GM21528 (cell line): ENCODE results near the gene TDRD1.

ENCODE experiments used
- ATAC-seq: cut with Tn5 transposase; IDR thresholded peaks from one replicate; pipeline ENCODE4 v1.9.1; 2021; ENCODE audit warnings: mild to moderate bottlenecking, moderate library complexity; ENCODE audit not compliant: unreplicated experiment, low FRiP score

Gene TDRD1

DNA sequence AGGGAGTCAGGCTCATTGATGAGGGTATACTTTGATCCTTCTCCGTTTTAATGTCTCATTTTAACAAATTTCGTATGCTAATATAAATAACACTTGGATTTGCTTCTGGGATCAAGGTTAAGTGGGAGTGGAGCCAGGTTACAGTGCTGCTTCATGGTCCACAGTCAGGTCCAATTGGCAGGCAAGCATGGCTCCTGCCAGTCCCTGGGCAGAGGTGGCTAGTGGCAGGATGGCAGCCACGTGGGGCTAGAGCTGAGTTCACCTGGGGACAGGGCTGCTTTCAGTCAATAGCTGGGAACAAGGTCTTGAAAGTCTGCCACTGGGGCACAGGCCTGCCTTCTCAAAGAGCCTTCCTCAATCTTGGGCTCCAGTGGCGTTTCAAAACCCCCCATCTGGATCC is 43.9 kb downstream of the TDRD1 start:
- ATAC-seq = no peak

DNA sequence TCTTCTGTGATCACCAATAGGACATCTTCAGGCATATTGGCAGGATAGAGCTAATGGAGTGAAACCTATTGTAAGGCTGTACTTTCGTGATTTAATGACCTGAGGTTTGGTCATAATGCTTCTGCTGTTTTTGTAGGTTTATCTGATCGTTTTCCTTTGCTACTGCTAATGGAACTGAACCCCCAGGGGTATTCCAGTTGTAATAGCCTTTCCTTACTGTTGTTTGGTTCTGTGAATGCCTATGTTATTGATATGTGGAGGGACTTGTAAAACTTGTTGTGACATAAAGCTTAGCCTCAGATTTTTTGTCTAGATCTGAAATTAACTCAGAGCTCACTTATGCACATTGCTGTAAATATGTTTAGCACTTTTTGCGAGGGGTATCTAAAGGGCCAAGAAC is 49.0 kb downstream of the TDRD1 start:
- ATAC-seq = no peak

DNA sequence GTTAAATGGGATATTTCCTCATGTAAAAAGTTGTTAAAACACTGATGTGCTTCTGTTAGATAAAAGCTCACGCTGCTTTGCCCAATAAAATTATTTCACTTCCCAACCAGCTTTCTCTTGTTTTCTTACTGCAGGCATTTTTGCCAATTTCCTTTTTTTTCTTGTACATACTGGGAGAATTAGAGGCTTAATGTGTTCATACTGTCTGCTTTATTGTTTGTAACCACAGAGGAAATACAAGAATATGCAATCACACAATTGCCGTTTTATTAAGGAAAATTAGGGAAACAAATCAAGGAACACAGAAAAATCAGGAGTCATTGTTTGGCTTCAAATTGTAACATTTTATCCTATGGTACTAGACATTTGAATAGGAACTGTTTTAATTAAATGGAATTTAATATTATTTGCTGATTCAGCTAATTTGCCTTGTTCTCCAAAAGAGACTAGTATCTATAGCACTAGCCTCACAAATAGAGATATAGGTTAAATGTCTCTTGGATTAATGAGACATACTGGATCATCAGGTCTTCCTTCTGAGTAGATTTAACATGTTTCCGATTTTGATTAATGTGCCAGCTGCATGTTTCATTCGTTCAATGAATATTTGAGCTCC is 53.5 kb downstream of the TDRD1 start:
- ATAC-seq = no peak

DNA sequence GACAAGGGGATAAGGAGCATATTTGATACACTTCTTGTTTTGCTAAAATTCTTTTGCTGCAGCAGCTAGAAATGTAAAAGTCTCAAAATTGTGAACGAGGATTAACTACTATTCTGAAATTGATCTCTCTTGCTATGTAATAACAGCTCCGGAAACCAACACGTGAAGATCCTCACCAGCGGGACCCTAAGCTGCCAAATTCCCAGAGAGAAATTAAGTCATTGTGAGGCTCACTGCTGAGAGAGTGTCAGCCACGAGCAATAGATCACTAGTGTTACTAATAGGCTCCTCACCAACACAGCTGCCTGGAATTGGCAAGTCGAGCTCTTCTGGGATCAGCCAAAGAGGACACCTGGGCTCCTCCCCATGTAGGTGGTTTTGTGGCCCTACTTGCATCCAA is 54.3 kb downstream of the TDRD1 start:
- ATAC-seq = no peak

DNA sequence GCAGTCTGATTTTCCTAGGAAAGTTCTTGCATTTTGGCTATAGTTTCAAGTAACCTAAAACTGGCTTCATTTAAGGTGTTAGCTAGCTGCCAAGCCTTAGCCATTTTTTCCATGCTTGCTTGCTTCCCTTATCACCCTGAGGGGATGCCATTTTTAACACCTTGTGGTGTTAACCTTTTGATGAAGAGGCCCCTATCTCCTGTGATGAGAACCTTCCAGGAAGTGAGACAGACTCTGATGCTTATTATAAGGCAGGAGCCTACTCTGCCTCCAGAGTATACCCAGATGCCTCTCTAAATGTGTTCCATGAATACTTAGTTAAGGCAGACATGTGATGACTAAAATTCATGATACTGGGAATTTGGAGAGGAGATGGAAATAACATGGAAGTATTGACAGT is 55.0 kb downstream of the TDRD1 start:
- no peak for ATAC-seq

DNA sequence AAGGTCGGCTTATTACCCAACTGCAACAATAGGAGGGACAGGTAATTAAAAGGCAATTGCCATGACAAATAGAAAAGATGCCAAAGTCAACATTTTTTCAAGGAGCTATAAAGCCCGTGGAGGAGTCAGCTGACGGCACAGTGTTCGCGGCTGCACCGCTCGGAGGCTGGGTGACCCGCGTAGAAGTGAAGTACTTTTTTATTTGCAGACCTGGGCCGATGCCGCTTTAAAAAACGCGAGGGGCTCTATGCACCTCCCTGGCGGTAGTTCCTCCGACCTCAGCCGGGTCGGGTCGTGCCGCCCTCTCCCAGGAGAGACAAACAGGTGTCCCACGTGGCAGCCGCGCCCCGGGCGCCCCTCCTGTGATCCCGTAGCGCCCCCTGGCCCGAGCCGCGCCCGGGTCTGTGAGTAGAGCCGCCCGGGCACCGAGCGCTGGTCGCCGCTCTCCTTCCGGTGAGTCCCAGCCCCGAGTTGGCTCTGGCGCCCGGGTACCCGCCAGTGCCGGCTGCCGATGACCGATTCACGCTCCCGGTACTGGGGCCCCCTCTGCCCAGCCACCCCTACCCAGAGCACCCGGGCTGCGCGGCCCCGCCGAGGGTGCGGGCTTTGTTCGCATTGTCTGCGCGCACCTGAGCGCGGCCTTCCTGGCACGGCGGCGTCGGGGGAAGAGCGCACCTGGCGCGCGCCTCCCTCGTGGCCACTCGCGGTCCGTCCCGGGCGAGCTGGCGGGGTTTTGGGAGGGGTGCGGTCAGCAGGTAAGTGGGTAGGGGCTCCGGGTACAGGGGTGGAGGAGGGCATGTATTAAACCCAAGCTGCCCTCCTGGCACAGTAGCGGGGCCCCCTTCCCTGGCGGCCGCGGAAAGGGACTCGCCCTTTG is 60.2 kb downstream of the TDRD1 start, which contains the start of gene VWA2:
TSS of gene VWA2 (plus strand) at position 138 of the 877 bp plus-strand sequence. CDS start 9,460 bp downstream, outside the sequence.
- ATAC-seq = no peak

DNA sequence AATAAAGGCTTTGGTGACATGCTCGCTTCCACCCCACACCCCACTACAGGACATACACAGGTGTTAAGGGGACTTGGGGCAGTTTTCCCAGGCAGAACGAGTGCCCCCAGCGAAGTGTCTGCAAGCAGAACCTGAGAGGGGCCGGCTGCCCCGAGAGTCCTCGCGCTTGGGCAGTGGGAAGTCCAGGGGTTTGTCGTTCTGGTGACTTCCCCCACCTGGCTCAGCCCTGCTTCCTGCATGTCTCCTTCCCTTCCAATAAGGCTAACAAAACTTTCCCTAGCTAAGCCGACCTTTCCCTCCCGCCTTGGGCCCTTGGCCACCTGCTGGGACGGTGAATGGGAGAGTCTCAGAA is 60.8 kb downstream of the TDRD1 start:
- no peak for ATAC-seq

DNA sequence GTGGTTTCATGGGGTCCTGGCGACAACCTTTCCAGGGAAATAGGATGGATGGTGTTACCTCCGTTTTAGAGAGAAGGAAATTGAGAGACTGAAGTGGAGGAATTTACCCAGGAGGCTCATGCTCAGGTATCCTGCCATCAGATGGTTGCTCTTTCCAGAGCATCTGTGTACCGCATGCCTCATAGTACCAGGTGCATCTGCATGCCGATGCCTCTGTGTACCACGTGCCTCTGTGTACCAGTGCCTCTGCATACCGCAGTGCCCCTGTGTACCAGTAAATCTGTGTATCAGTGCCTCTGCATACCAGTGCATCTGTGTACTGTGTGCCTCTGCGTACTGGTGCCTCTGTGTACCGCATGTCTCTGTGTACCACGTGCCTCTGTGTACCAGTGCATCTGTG is 63.1 kb downstream of the TDRD1 start:
- ATAC-seq = no peak

DNA sequence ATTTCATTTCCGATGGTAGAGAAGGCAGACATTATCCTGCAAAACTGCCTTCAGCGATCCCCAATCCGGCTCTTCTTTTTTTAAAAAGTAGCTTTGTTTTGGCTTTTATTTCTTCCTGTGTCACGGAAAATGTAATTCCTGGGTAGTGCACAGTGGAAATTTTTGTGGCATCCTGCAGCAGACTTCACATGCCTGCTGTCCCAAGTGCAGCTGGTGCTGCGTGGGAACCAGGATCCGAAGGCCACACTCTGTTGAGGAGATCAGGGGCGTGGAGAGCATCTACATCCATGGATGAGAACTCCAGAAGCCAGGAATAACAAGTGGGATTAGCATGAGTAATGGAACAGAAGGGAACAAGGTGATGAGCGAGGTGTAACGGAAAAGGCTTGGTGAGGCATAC is 64.5 kb downstream of the TDRD1 start:
- ATAC-seq = no peak

DNA sequence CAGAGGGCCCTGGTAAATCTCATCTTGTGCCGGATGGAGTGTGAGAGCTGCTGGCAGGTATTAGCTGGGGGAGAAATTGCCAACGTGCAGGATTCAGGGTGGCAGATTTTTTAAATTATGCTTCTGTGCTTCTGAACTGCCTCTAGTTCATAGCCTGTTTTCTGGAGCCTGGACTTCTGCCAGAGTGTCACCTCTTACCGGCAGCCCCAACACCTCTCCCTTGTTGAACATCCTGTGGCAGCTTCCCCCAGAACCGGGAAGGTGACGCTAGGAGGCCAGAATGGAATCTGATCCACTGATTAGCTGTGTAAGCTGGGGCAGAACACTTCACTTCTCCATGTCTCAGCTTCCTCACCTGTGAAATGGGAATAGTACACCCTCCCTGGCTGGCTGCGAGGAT is 65.0 kb downstream of the TDRD1 start:
- ATAC-seq = no peak

DNA sequence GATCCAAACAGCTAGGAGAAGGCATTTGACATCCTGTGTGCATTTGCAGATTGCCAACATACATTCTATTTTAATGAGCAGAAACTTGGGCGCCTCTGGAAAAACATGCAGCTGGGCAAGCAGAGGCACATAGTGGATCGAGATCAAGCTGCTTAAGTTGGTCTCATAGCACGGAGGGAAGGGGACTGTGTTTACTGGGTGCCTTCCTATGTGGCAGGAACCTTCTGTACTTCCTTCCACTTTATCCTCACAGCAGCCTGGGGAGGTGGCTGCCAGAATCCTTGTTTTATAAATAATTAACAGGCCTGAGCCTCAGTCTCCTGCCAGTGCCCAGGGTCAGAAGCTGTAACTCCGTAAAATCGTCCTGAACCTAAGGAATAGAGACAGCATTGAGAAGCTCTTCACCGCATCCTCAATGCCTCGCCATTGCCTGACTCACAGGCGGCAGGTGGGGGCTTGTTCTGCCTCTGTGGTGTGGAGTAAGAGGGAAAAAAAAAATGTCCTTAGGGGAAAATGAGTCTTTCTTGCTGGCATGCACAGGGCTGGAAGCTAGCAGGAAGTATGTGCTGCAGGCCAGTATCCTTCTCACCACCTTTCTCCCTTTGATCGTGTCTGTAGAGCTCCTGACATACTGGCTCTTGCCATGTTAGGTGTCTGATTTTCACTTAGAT is 66.1 kb downstream of the TDRD1 start:
- ATAC-seq = no peak

DNA sequence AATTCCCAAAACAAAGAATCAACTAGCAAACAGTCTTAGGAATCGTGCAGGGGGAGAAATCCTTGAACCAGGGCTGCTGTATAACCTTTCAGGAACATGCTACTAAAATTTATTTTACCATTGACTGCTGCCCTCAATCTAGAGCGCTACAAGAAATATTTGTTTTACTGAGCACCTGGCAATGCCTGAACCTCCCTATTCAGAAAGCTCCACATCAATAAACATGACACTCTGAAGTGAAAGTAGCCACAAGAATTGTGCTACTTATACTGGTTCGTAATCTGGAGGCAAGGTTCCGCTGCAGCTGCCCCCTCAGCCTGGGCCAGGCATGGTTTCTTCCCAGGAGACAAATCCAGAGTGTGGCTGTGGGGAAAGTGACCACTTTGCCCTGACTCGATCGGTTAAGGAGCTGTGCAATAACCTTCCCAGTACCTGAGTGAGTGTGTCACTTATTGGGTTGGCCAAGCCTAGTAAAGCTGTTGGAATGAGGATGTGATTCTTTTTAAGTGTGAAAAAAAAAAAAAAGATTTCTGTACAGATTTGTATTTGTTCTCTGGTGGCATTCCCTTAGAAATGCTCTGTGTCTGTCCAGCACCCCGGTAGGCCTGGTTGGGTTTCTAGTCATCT is 67.6 kb downstream of the TDRD1 start:
- no peak for ATAC-seq

DNA sequence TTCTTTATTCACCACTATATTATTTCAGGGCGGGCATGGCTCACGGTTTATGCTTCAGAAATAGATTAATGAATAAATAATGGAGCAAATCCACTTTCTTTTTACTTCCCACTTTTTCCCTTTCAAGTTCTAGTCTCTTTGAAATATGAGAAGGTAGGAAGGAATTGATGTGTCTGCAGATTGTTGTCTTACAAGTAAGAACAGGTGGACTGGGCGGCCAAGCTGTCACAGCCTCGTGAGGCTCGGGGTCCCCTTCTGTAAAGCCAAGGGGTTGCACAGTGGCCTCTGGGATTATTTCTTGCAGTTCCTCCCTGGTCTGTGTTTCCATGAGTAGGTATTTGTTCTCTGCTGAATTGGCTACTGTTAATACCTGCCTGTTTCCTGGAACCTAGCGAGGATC is 71.1 kb downstream of the TDRD1 start:
- ATAC-seq = no peak

DNA sequence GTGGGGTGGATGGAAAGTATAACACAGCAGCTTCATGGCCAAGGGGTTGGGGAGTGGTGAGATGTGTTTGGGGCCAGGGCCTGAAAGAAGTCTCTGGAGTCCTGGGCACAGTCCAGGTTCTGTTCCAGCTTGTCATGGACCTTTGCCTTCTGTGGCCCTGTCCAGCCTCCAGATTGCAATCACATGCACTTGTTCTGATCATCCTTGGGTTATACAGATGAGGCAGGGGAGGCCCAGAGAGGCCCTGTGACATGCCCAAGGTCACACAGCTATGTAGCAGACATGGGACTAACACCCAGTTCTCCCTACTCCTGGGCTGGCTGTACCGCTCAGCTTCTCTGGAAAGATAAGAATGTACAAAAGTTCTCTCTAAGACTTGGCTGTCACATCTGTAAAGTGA is 71.6 kb downstream of the TDRD1 start:
- ATAC-seq = no peak

DNA sequence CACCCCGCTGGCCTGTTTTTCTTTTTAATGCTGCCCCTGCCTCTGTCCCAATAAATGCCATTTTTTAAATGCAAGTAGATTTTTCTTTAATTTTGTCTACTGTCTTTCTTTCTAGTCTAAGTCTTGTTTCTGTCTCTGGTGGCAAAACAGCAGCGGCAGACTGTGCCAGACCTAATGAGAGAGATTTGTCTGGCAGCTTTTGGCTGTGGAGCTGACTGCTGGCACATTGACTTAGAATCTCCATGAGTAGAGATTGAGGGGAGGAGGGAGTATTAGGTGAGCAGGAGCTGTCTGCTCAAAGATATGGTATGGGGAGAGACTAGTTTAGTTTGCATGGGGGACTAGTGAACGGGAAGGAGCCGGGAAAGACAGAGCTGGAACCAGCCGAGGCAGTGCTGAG is 72.9 kb downstream of the TDRD1 start:
- no peak for ATAC-seq

DNA sequence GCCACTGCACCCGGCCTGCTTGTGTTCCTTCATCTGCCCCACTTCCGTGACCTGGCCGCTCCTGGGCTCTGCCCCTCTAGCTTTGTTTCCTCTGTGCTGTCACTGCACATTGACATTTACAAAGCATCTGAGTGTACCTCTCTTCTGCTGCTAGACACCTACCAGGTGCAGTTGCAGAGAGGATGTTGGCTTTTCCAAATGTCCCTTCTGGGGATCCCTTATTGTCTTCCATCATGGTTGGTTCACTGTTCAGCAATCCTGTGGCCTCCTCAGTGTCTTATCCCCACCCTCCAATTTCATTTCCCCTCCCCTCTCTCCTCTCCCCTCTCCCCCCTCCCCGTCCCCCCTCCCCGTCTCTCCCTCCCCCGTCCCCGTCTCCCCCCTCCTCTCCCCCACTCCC is 73.7 kb downstream of the TDRD1 start:
- ATAC-seq = no peak

DNA sequence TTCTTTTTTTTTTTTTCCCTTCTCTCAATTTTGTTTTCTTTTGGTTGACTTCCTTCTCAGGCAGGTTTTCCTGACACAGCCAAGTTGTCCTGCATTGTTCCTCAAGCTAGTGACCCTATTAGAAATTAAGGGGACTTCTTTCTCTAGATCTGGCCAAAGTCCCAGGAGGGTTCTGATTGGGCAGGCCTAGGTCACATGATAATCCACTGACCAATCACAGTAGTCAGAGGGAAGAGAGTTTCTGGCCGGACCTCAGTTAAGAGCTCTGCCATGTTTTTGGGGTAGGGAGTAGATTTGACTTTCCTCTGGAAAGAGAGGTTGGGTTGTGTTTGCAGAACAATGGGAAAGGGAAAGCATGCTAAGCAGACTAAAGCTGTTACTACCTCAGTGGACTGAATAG is 76.1 kb downstream of the TDRD1 start:
- ATAC-seq = no peak

DNA sequence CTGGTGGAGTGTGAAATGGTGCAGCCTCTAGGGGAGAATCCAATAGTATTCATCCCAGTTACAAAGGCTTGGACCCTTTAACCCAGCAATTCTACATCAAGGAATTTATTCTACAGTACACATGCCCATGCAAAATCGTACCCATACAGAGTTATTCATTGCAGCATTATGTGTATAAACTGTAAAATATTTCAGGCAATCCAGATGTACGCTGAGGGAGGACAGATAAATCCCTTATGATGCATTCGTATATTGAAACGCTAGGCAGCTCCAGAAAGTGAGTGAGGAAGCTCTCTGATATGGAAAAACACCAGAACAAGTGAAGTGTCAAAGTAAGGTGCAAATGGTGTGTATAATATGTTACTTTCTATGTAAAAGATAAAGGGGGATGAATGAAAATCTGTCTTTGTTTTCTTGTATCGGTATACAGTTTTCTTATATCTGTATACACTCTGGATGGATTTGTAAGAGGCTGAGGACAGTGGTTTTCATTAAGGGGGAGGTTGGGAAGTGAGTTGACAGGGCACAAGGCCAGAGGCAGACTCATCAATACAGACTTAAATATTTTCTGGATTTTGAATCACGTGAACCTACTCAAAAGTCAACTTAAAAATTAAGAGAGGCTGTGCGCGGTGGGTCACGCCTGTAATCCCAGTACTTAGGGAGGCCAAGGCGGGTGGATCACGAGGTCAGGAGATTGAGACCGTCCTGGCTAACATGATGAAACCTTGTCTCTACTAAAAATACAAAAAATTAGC is 77.0 kb downstream of the TDRD1 start:
- no peak for ATAC-seq

DNA sequence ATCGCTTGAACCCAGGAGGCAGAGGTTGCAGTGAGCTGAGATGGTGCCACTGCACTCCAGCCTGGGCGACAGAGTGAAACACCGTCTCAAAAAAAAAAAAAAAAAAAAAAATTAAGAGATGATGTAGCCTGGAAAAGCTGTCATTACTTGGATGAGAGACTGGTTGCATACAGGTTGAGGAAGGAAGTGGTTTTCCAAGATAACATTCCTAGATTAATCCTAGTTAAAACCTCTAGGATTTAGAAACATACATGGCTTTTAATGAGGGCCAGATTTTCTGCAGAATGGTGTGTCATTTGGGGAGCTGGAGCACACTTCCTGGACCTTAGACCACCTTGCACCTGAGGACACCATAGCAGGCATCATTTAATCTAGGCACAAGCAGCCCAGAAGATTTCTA is 77.7 kb downstream of the TDRD1 start:
- no peak for ATAC-seq

DNA sequence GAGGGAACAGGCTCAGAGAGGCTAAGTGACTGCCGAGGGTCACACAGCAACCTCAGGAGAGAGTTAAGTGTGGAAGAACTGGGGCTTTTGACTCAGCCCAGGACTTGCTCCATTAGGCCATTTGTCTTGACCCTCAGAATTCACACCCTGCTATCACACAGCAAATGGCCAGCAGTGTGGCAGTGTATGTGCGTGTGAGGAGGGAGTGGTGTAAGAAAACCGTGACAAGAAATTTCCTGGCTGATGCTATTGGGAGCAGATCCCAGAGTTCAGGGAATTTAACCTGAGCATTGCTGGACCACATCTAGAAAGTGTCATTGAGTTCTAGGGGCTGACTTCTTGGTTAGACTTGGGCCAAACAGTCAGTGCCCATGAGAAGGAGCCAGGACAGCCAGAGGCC is 78.3 kb downstream of the TDRD1 start:
- no peak for ATAC-seq
